Neural cell (in vitro differentiated cells): Measurements from ENCODE around the gene MAGEF1. TPM values are rescaled to one million over a fixed set of nuclear protein-coding genes. Genes with fewer than 3 reads are reported as not detected.

Experiments
- H2AFZ ChIP-seq: fragments of 200-600, 300-800 bp; sonication (generic), shearing (Covaris generic); 2 replicates; pipeline ENCODE4 v1.6.0; 2014; ENCODE audit warnings: low read depth, mild to moderate bottlenecking, antibody characterized with exemption, low read length, moderate library complexity
- H3F3A ChIP-seq: fragments of 200-600 bp; shearing (Covaris generic); 2 replicates; pipeline ENCODE4 v1.6.1; 2016; ENCODE audit warnings: mild to moderate bottlenecking, moderate library complexity, mixed read lengths, antibody characterized with exemption, low read length; ENCODE audit not compliant: insufficient read depth, poor library complexity, severe bottlenecking
- H3K27ac ChIP-seq: fragments of 200-600, 300-800 bp; sonication (generic), shearing (Covaris generic); 2 replicates; pipeline ENCODE4 v1.5.1; 2014; ENCODE audit warnings: mild to moderate bottlenecking, low read length, moderate library complexity
- H3K27me3 ChIP-seq: fragments of 300-800, 200-600 bp; sonication (generic), shearing (Covaris generic); 2 replicates; pipeline ENCODE4 v1.6.0; 2014; ENCODE audit warnings: mild to moderate bottlenecking, low read depth, low read length, moderate library complexity; ENCODE audit not compliant: insufficient read depth
- H3K36me3 ChIP-seq: fragments of 300-800, 200-600 bp; sonication (generic), shearing (Covaris generic); 2 replicates; pipeline ENCODE4 v1.5.1; 2014; ENCODE audit warnings: mild to moderate bottlenecking, antibody characterized with exemption, low read length, moderate library complexity; ENCODE audit not compliant: insufficient read depth
- H3K4me2 ChIP-seq: fragments of 300-800, 200-600 bp; sonication (generic), shearing (Covaris generic); 2 replicates; pipeline ENCODE4 v1.6.0; 2014; ENCODE audit warnings: mild to moderate bottlenecking, low read length
- H3K4me3 ChIP-seq: fragments of 300-800, 200-600 bp; sonication (generic), shearing (Covaris generic); 2 replicates; pipeline ENCODE4 v1.5.1; 2014; ENCODE audit warnings: mild to moderate bottlenecking, low read length, moderate library complexity
- H3K79me2 ChIP-seq: fragments of 200-600 bp; shearing (Covaris generic); replicated peaks from 2 replicates; pipeline ENCODE4 v1.6.0; 2014; ENCODE audit warnings: mild to moderate bottlenecking, low read length, moderate library complexity; ENCODE audit not compliant: insufficient read depth
- H3K9ac ChIP-seq: fragments of 300-800, 200-600 bp; sonication (generic), shearing (Covaris generic); 2 replicates; pipeline ENCODE4 v1.6.1; 2016; ENCODE audit warnings: mild to moderate bottlenecking, low read length, mixed read lengths
- H3K9me2 ChIP-seq: fragments of 200-600 bp; shearing (Covaris generic); 2 replicates; pipeline ENCODE4 v1.6.1; 2016; ENCODE audit warnings: mild to moderate bottlenecking, low read length, mixed read lengths; ENCODE audit not compliant: insufficient read depth
- H3K9me3 ChIP-seq: fragments of 200-600, 300-800 bp; sonication (generic), shearing (Covaris generic); 2 replicates; pipeline ENCODE4 v1.6.1; 2016; ENCODE audit warnings: mild to moderate bottlenecking, mixed run types, low read length, moderate library complexity, mixed read lengths
- H4K20me1 ChIP-seq: fragments of 200-600 bp; shearing (Covaris generic); 2 replicates; pipeline ENCODE4 v1.6.1; 2016; ENCODE audit warnings: mild to moderate bottlenecking, mixed run types; ENCODE audit not compliant: insufficient read depth
- EP300 ChIP-seq: fragments of 450-650 bp; conservative IDR thresholded peaks from 2 replicates; pipeline ENCODE4 v1.6.1; 2014; ENCODE audit warnings: antibody characterized with exemption, mild to moderate bottlenecking, moderate library complexity; ENCODE audit not compliant: poor library complexity, severe bottlenecking
- EZH2 ChIP-seq: fragments of 200-600, 300-800 bp; shearing (Covaris generic), sonication (generic); IDR thresholded peaks from 2 replicates; pipeline ENCODE4 v1.6.1; 2014; ENCODE audit warnings: antibody characterized with exemption, low read length, borderline replicate concordance, mild to moderate bottlenecking; ENCODE audit not compliant: insufficient read depth, poor library complexity, severe bottlenecking
- MXI1 ChIP-seq: fragments of 450-650 bp; conservative IDR thresholded peaks from 2 replicates; pipeline ENCODE4 v1.6.1; 2014; ENCODE audit warnings: antibody characterized with exemption, mild to moderate bottlenecking; ENCODE audit not compliant: poor library complexity, severe bottlenecking
- POLR2AphosphoS5 ChIP-seq: IDR thresholded peaks from 2 replicates; pipeline ENCODE4 v1.6.1; 2012
- RAD21 ChIP-seq: fragments of 450-650 bp; conservative IDR thresholded peaks from 2 replicates; pipeline ENCODE4 v1.6.1; 2014; ENCODE audit warnings: antibody characterized with exemption, mild to moderate bottlenecking, moderate library complexity
- SMC3 ChIP-seq: fragments of 450-650 bp; conservative IDR thresholded peaks from 2 replicates; pipeline ENCODE4 v1.6.1; 2014; ENCODE audit warnings: antibody characterized with exemption, mild to moderate bottlenecking, moderate library complexity; ENCODE audit not compliant: poor library complexity
- TAF1 ChIP-seq: IDR thresholded peaks from 2 replicates; pipeline ENCODE4 v1.6.1; 2012; ENCODE audit warnings: low read depth
- polyA plus RNA-seq: library from polyadenylated mRNA; depleted of rRNA; stranded (reverse); fragments of >200 nt; gene quantifications from 2 replicates; pipeline ENCODE4 v1.2.3, GENCODE V29; 2014
- TF ChIP-seq, protein P1 (sequence below): fragments of 450-650 bp; IDR thresholded peaks from 2 replicates; pipeline ENCODE4 v1.5.1; 2014; ENCODE audit warnings: antibody characterized with exemption, mild to moderate bottlenecking, moderate library complexity; ENCODE audit not compliant: poor library complexity, severe bottlenecking
- TF ChIP-seq, protein P2 (sequence below): IDR thresholded peaks from 2 replicates; pipeline ENCODE4 v1.6.1; 2012; ENCODE audit warnings: borderline replicate concordance

Gene MAGEF1
- polyA plus RNA-seq, 1 donor from 2014 or later = 103 TPM

DNA sequence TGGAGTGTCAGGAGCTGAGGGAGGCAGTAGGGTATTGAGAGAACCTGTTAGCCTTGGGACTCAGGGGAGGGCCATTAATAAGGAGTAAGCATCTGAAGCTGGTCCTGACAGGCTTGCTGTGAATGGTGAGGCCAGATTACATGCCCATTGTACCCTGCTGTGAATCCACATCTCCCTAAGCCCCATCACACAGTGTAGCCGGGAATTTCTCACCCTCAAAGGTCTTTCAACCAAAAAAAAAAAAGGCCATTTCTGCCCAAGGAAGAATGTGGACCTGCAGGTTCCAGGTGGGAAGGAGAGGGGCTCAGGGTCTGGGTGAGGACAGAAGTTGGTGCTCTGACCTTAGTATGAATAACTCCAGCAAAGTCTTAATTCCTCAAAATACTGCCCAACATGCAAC is 37.2 kb downstream of the MAGEF1 start:
- Histone ChIP-seq H3K9me2 (no peaks in the 10 kb centered on the region), H3K4me3 (no peak overlapping the region), H3F3A (no peaks in the 10 kb centered on the region), H3K36me3 (no peaks in the 10 kb centered on the region), H3K9me3 (no peaks in the 10 kb centered on the region), H3K79me2 (no peaks in the 10 kb centered on the region), H3K27me3 (no peaks in the 10 kb centered on the region), H3K4me2 (no peak overlapping the region), H3K27ac (no peak overlapping the region), H3K9ac (no peak overlapping the region), H4K20me1 (no peaks in the 10 kb centered on the region), H2AFZ (no peak overlapping the region)
- TF ChIP-seq TAF1 (no peak), RAD21 (no peak), EP300 (no peak), MXI1 (no peak), EZH2 (no peak), POLR2AphosphoS5 (no peak), SMC3 (no peak)
- TF ChIP-seq, protein P1, sequence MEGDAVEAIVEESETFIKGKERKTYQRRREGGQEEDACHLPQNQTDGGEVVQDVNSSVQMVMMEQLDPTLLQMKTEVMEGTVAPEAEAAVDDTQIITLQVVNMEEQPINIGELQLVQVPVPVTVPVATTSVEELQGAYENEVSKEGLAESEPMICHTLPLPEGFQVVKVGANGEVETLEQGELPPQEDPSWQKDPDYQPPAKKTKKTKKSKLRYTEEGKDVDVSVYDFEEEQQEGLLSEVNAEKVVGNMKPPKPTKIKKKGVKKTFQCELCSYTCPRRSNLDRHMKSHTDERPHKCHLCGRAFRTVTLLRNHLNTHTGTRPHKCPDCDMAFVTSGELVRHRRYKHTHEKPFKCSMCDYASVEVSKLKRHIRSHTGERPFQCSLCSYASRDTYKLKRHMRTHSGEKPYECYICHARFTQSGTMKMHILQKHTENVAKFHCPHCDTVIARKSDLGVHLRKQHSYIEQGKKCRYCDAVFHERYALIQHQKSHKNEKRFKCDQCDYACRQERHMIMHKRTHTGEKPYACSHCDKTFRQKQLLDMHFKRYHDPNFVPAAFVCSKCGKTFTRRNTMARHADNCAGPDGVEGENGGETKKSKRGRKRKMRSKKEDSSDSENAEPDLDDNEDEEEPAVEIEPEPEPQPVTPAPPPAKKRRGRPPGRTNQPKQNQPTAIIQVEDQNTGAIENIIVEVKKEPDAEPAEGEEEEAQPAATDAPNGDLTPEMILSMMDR = no peak
- TF ChIP-seq, protein P2, sequence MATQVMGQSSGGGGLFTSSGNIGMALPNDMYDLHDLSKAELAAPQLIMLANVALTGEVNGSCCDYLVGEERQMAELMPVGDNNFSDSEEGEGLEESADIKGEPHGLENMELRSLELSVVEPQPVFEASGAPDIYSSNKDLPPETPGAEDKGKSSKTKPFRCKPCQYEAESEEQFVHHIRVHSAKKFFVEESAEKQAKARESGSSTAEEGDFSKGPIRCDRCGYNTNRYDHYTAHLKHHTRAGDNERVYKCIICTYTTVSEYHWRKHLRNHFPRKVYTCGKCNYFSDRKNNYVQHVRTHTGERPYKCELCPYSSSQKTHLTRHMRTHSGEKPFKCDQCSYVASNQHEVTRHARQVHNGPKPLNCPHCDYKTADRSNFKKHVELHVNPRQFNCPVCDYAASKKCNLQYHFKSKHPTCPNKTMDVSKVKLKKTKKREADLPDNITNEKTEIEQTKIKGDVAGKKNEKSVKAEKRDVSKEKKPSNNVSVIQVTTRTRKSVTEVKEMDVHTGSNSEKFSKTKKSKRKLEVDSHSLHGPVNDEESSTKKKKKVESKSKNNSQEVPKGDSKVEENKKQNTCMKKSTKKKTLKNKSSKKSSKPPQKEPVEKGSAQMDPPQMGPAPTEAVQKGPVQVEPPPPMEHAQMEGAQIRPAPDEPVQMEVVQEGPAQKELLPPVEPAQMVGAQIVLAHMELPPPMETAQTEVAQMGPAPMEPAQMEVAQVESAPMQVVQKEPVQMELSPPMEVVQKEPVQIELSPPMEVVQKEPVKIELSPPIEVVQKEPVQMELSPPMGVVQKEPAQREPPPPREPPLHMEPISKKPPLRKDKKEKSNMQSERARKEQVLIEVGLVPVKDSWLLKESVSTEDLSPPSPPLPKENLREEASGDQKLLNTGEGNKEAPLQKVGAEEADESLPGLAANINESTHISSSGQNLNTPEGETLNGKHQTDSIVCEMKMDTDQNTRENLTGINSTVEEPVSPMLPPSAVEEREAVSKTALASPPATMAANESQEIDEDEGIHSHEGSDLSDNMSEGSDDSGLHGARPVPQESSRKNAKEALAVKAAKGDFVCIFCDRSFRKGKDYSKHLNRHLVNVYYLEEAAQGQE = no peak

DNA sequence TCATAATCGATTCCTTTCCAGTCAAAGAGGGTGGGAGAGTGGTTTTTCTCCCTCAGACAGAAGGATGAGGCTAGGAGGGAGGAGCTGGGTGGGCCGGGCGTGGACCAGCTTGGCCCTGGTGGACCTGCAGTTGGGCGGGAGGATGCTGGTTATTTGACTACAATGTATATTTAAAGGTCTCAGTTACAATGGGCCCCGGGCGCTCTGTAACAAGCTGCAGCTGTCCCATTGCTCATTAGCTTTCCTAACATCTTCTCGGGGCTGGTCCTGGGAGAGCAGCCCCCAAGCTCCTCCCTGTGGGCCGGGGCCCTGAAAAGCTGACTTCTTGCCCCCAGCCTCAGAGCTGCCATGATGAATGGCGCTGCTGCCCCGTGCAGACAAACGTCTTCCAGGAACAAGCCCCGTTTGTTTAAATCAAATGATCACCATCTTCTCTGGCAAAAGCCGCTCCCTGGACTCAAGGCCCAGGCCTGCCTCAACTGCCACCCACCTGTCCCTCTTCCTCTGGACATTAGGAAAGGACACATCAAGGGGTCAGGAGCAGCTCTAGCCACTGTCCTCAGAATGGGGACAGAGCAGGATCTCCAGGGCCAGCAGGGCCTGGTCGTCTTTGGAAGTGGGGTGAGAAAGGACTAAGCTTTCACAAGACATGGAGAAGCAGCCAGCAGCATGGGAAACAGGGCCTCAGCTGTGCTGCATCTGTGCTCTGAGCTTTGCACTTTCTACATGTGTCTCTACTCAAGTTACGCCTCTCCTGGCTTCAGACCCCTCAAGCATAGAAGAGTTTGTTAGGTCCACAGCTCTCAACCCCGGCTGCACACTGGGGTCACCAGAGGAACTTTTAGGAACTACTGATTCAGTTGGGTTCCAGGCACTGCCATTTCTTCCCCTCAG is 38.6 kb downstream of the MAGEF1 start:
- H3K9me3 ChIP-seq = no peaks in the 10 kb centered on the region
- H3K9me2 ChIP-seq = no peaks in the 10 kb centered on the region
- no peaks in the 10 kb centered on the region for H3F3A ChIP-seq
- no peak overlapping the region for H3K4me3 ChIP-seq
- H2AFZ ChIP-seq = no peak overlapping the region
- H3K36me3 ChIP-seq = no peaks in the 10 kb centered on the region
- H3K9ac ChIP-seq = no peak overlapping the region
- H4K20me1 ChIP-seq = no peaks in the 10 kb centered on the region
- H3K27me3 ChIP-seq = no peaks in the 10 kb centered on the region
- TF ChIP-seq POLR2AphosphoS5 = no peak
- no peak for TF ChIP-seq TAF1
- TF ChIP-seq EP300 = no peak
- no peak for TF ChIP-seq EZH2
- TF ChIP-seq, protein P1 = no peak
- TF ChIP-seq SMC3 = no peak
- H3K27ac ChIP-seq = no peak overlapping the region
- H3K4me2 ChIP-seq = no peak overlapping the region
- no peaks in the 10 kb centered on the region for H3K79me2 ChIP-seq
